ENCODE results near the gene CASK. TPM values are rescaled to one million over a fixed set of nuclear protein-coding genes. Genes with fewer than 3 reads are reported as not detected.

CASK gene
- total RNA-seq, 4 donors from 2014 or later, result 21.3 to 28.7 (median 24.0) TPM

- H3K4me1 ChIP-seq, result peaks cover 0 to 5% (median 0%) of the 10 kb centered on the region in 4 donors
- H3K27ac ChIP-seq (replicated peaks in 1 of 4), result no peak within 1 kb of the TSS
- peak within 1 kb of the TSS in 1 of 4 donors; percentile 4 for H3K4me3 ChIP-seq
- TF ChIP-seq POLR2A (IDR thresholded peaks at IDR 0.05; ENCODE audit: low read depth) (no peak), POLR2AphosphoS5 (IDR thresholded peaks at IDR 0.05) (no peak), EP300 (IDR thresholded peaks at IDR 0.05) (no peak), CTCF (IDR thresholded peaks at IDR 0.05) (no peak)
- no peak for DNase-seq (ENCODE audit: extremely low spot score)
- no peaks in the 10 kb centered on the region for H3K36me3 ChIP-seq
- 68% methylated on average over 8 of the region's 8 CpGs for WGBS
- no peaks in the 10 kb centered on the region for H3K27me3 ChIP-seq
- intact Hi-C loops (cut with DNase I), result no loop called here
- no peaks in the 10 kb centered on the region for H3K9me3 ChIP-seq
Measured at GRCh38 chrX:41688835-41689234, 234.5 kb downstream of the CASK start, which contains the start of gene GPR34. Gene GPR34 (plus strand): TSS chrX:41688973. CDS start chrX:41695634, 6,661 bp downstream.

GRCh38 chrX:41688156-41688555 is 235.2 kb downstream of the CASK start:
- intact Hi-C loops (cut with DNase I), result no loop called here
- Histone ChIP-seq H3K4me1 (peaks cover 0 to 5% (median 0%) of the 10 kb centered on the region in 4 donors), H3K4me3 (no peak overlapping the region), H3K9me3 (no peaks in the 10 kb centered on the region), H3K36me3 (no peaks in the 10 kb centered on the region), H3K27ac (replicated peaks in 1 of 4) (no peak overlapping the region), H3K27me3 (no peaks in the 10 kb centered on the region)
- WGBS, result 69% methylated on average over 2 of the region's 2 CpGs
- TF ChIP-seq POLR2AphosphoS5 (IDR thresholded peaks at IDR 0.05) (no peak), EP300 (IDR thresholded peaks at IDR 0.05) (no peak), CTCF (IDR thresholded peaks at IDR 0.05) (no peak), POLR2A (IDR thresholded peaks at IDR 0.05; ENCODE audit: low read depth) (no peak)
- no peak for DNase-seq (ENCODE audit: extremely low spot score)

- no peak overlapping the region for H3K4me3 ChIP-seq
- 72% methylated on average over 4 of the region's 4 CpGs for WGBS
- TF ChIP-seq POLR2A (IDR thresholded peaks at IDR 0.05; ENCODE audit: low read depth) (no peak), EP300 (IDR thresholded peaks at IDR 0.05) (no peak), CTCF (IDR thresholded peaks at IDR 0.05) (no peak), POLR2AphosphoS5 (IDR thresholded peaks at IDR 0.05) (no peak)
- H3K36me3 ChIP-seq, result no peaks in the 10 kb centered on the region
- H3K4me1 ChIP-seq, result no peaks in the 10 kb centered on the region
- H3K27me3 ChIP-seq, result no peaks in the 10 kb centered on the region
- no peak for DNase-seq (ENCODE audit: extremely low spot score)
- intact Hi-C loops (cut with DNase I), result no loop called here
- no peak overlapping the region for H3K27ac ChIP-seq (replicated peaks in 1 of 4)
- H3K9me3 ChIP-seq, result no peaks in the 10 kb centered on the region
Measured at GRCh38 chrX:41686788-41687187, 236.6 kb downstream of the CASK start.

- Histone ChIP-seq H3K27ac (replicated peaks in 1 of 4) (no peak overlapping the region), H3K36me3 (no peaks in the 10 kb centered on the region), H3K4me3 (no peak overlapping the region), H3K27me3 (no peaks in the 10 kb centered on the region), H3K4me1 (no peaks in the 10 kb centered on the region), H3K9me3 (no peaks in the 10 kb centered on the region)
- intact Hi-C loops (cut with DNase I), result no loop called here
- no peak for TF ChIP-seq CTCF (IDR thresholded peaks at IDR 0.05)
- TF ChIP-seq EP300 (IDR thresholded peaks at IDR 0.05), result no peak
- TF ChIP-seq POLR2A (IDR thresholded peaks at IDR 0.05; ENCODE audit: low read depth), result no peak
- TF ChIP-seq POLR2AphosphoS5 (IDR thresholded peaks at IDR 0.05), result no peak
- no peak for DNase-seq (ENCODE audit: extremely low spot score)
- WGBS, result 89% methylated on average over 2 of the region's 2 CpGs
Measured at GRCh38 chrX:41684940-41685339, 238.4 kb downstream of the CASK start.

GRCh38 chrX:41684138-41684537 is 239.2 kb downstream of the CASK start:
- TF ChIP-seq CTCF (IDR thresholded peaks at IDR 0.05), result no peak
- TF ChIP-seq EP300 (IDR thresholded peaks at IDR 0.05), result no peak
- no peak for TF ChIP-seq POLR2A (IDR thresholded peaks at IDR 0.05; ENCODE audit: low read depth)
- no peak for TF ChIP-seq POLR2AphosphoS5 (IDR thresholded peaks at IDR 0.05)
- 43% methylated on average over 3 of the region's 3 CpGs for WGBS
- no peak overlapping the region for H3K4me3 ChIP-seq
- H3K4me1 ChIP-seq, result no peaks in the 10 kb centered on the region
- no peaks in the 10 kb centered on the region for H3K9me3 ChIP-seq
- no peaks in the 10 kb centered on the region for H3K36me3 ChIP-seq
- no peak overlapping the region for H3K27ac ChIP-seq (replicated peaks in 1 of 4)
- no peak for DNase-seq (ENCODE audit: extremely low spot score)
- intact Hi-C loops (cut with DNase I), result no loop called here
- H3K27me3 ChIP-seq, result no peaks in the 10 kb centered on the region
